Measurements from ENCODE around the gene DDN. TPM values are rescaled to one million over a fixed set of nuclear protein-coding genes. Genes with fewer than 3 reads are reported as not detected.

Gene DDN
- total and polyA plus RNA-seq, 9 of the 15 experiments (the other 6 are each of a cell fraction or from before 2014, with no cell fraction given): 0.03 to 3.6 (median 1.6) TPM

GRCh38 chr12:48995086-48995879 is 3.9 kb downstream of the DDN start (continued):
- TF ChIP-seq ZNF407 (IDR thresholded peaks at IDR 0.05; ENCODE audit: low read depth) (no peak), RBBP5 (IDR thresholded peaks at IDR 0.05; ENCODE audit: borderline replicate concordance, insufficient read depth, low read length, poor library complexity, severe bottlenecking) (peak; percentile 20), ILF3 (IDR thresholded peaks at IDR 0.05; ENCODE audit: borderline replicate concordance) (no peak), SMARCC2 (IDR thresholded peaks at IDR 0.05; ENCODE audit: low read depth) (no peak), KLF6 (CRISPR knock-in tag; IDR thresholded peaks at IDR 0.05; ENCODE audit: borderline replicate concordance) (no peak)
- TF ChIP-seq, protein P1, sequence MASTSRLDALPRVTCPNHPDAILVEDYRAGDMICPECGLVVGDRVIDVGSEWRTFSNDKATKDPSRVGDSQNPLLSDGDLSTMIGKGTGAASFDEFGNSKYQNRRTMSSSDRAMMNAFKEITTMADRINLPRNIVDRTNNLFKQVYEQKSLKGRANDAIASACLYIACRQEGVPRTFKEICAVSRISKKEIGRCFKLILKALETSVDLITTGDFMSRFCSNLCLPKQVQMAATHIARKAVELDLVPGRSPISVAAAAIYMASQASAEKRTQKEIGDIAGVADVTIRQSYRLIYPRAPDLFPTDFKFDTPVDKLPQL (IDR thresholded peaks at IDR 0.05; ENCODE audit: extremely low read depth, insufficient read length): no peak

Measured in K562 (cell line).